K562 (cell line): ENCODE data around the gene BRINP2.

ENCODE experiments used
- AFF4 ChIP-seq: sonication (generic); formaldehyde crosslinking; IDR thresholded peaks from 2 replicates; pipeline ENCODE4 v1.8.0; 2023; ENCODE audit warnings: mild to moderate bottlenecking, missing genetic modification reagents
- CC2D1A ChIP-seq: fragments of 450-650 bp; IDR thresholded peaks from 2 replicates; pipeline ENCODE4 v1.6.1; 2017; ENCODE audit warnings: mild to moderate bottlenecking
- CTCF ChIP-seq, 3 experiments: IDR thresholded peaks in 2 of 3; conservative IDR thresholded peaks in 1 of 3; 2 replicates each; pipeline ENCODE4 v1.5.1; 2011 to 2012; ENCODE audit warnings: low read length in 3 of 3, mild to moderate bottlenecking in 3 of 3, control low read depth in 2 of 3, improper control_type of control experiment in 1 of 3, inconsistent platforms in 1 of 3, low read depth in 1 of 3, mixed read lengths in 1 of 3, moderate library complexity in 1 of 3; ENCODE audit not compliant: insufficient read depth in 2 of 3
- E2F6 ChIP-seq, 2 experiments: IDR thresholded peaks; 2 replicates each; pipeline ENCODE4 v1.6.1; 2011; ENCODE audit warnings: borderline replicate concordance in 1 of 2, control low read depth in 1 of 2, low read depth in 1 of 2, low read length in 1 of 2, mild to moderate bottlenecking in 1 of 2, mixed read lengths in 1 of 2, moderate library complexity in 1 of 2; ENCODE audit not compliant: insufficient read depth in 1 of 2, insufficient read length in 1 of 2, poor library complexity in 1 of 2, severe bottlenecking in 1 of 2; ENCODE audit errors: extremely low read depth in 1 of 2
- ETV1 ChIP-seq: fragments of 450-650 bp; conservative IDR thresholded peaks from 2 replicates; pipeline ENCODE4 v1.6.1; 2016; ENCODE audit warnings: missing genetic modification characterization, control low read depth, low read depth, missing compliant biosample characterization
- FOXA3 ChIP-seq, 2 experiments: fragments of 450-650 bp in 1 of 2; sonication (generic) in 1 of 2; formaldehyde crosslinking; IDR thresholded peaks in 1 of 2; conservative IDR thresholded peaks in 1 of 2; 2 replicates each; pipeline versions ENCODE4 v1.4.0 to v1.8.0; 2020 to 2022; ENCODE audit warnings: mild to moderate bottlenecking in 2 of 2, missing genetic modification reagents in 1 of 2
- FOXM1 ChIP-seq, 2 experiments: fragments of 450-650 bp in 1 of 2; sonication (generic) in 1 of 2; formaldehyde crosslinking in 1 of 2; IDR thresholded peaks; 2 replicates each; pipeline versions ENCODE4 v1.6.1 to v1.9.0; 2017 to 2022; ENCODE audit warnings: low read depth in 2 of 2, mild to moderate bottlenecking in 2 of 2, missing genetic modification reagents in 1 of 2, moderate library complexity in 1 of 2
- LEF1 ChIP-seq: fragments of 450-650 bp; IDR thresholded peaks from 2 replicates; pipeline ENCODE4 v1.6.1; 2016; ENCODE audit warnings: mild to moderate bottlenecking
- RAD21 ChIP-seq, 2 experiments: fragments of 250-450 bp in 1 of 2; fragments of 450-650 bp in 1 of 2; sonication (Bioruptor Pico) in 1 of 2; formaldehyde crosslinking in 1 of 2; IDR thresholded peaks in 1 of 2; conservative IDR thresholded peaks in 1 of 2; 2 replicates each; pipeline versions ENCODE4 v1.4.0 to v1.8.0; 2020 to 2022; ENCODE audit warnings: mild to moderate bottlenecking in 2 of 2, moderate library complexity in 1 of 2
- SNRNP70 ChIP-seq: fragments of 200-400 bp; formaldehyde crosslinking; optimal IDR thresholded peaks from 2 replicates; pipeline ENCODE3; 2017; ENCODE audit warnings: low read depth, low read length
- ZHX1 ChIP-seq: fragments of 150-350 bp; conservative IDR thresholded peaks from 2 replicates; pipeline ENCODE4 v1.6.1; 2014; ENCODE audit warnings: low read length
- ZNF644 ChIP-seq: fragments of 200-800 bp; sonication (Bioruptor generic); IDR thresholded peaks from 2 replicates; pipeline ENCODE4 v1.6.1; 2016; ENCODE audit warnings: low read depth, missing genetic modification characterization, missing compliant biosample characterization

GRCh38 chr1:177137814-177138213 lies 32.9 kb upstream of the BRINP2 start:
- TF ChIP-seq CC2D1A (no peak), LEF1 (no peak), ZNF644 (tag) (no peak), E2F6 (IDR thresholded peaks at IDR 0.05; ENCODE audit: borderline replicate concordance in 1 of 2, extremely low read depth in 1 of 2, insufficient read depth in 1 of 2, insufficient read length in 1 of 2, low read depth in 1 of 2, low read length in 1 of 2, poor library complexity in 1 of 2, severe bottlenecking in 1 of 2) (no peak), CTCF (IDR thresholded peaks at IDR 0.05 in 2 of 3, conservative IDR thresholded peaks at IDR 0.05 in 1 of 3; ENCODE audit: insufficient read depth in 2 of 3, low read depth in 1 of 3, low read length in 3 of 3) (no peak), SNRNP70 (no peak), RAD21 (CRISPR knock-in tag; conservative IDR thresholded peaks at IDR 0.05 in 1 of 2, IDR thresholded peaks at IDR 0.05 in 1 of 2) (no peak), FOXM1 (IDR thresholded peaks at IDR 0.05; ENCODE audit: low read depth) (no peak), FOXM1 (CRISPR knock-in tag; IDR thresholded peaks at IDR 0.05; ENCODE audit: low read depth) (no peak), ETV1 (tag) (no peak), AFF4 (CRISPR knock-in tag) (no peak), FOXA3 (CRISPR knock-in tag; conservative IDR thresholded peaks at IDR 0.05 in 1 of 2, IDR thresholded peaks at IDR 0.05 in 1 of 2) (no peak), ZHX1 (no peak)
